Activated naive CD4-positive, alpha-beta T cell treated with Interleukin-2 at 50 U/mL for 16 hours (primary cell): Measurements from ENCODE around the gene CDC20B.
"Not testable (repeated sequence)": the region's sequence is repeated elsewhere in the genome, so short reads cannot be mapped to it uniquely, and the experiment has no call there.

Experiments used
- DNase-seq: peaks from one replicate; pipeline ENCODE4 v3.0.0-alpha.2; 2020

The CDC20B gene

DNA sequence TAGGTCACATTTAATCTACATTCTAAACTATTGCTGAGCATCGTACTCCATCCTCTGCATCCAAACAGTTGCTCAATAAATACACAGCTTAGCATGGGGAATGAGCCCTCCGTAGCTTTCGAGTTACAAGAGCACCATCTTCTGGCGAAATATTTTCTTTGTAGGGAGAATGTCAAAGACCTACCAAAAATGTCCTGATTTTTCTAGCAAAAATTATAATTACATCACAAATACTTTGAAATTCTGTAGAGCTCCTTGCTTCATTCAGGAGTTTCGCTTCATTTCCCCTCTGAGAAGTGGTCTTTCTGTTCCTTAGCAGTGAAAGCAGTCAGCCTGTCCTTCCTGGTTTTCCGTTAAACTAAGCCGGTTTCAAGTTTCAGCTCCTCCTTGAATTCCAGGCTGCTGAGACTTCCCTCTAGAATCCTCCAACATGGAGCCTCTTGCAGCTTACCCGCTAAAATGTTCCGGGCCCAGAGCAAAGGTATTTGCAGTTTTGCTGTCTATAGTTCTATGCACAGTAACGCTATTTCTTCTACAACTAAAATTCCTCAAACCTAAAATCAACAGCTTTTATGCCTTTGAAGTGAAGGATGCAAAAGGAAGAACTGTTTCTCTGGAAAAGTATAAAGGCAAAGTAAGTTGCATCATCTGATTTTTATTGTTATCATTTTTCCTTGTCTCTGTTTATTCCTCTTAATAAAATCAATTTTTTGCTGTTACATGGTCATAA, 13.0 kb downstream of the CDC20B start, which contains the start of gene GPX8:
GPX8 (plus strand) TSS at position 409 of the 730 bp plus-strand sequence; CDS start at position 431, 22 bp downstream.
- DNase-seq: no peak

DNA sequence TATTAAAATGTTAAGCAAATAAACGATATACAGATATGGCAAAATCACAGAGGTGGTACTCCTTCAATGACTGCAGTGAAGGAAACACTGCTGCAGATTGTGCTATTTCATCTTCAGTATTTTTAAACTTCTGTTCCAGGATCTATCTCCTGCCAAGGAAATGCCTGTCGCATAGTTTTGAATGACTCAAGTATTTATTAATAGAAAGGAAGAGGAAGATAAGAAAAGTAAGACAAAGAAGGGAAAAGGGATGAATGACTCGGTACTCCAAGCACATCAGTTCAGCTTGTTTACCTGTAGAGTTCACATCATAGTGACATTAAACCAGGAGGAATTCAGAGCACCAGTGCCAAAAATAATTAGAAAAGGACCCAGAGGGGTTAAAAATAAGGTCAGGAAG, 18.1 kb downstream of the CDC20B start:
- DNase-seq: no peak

DNA sequence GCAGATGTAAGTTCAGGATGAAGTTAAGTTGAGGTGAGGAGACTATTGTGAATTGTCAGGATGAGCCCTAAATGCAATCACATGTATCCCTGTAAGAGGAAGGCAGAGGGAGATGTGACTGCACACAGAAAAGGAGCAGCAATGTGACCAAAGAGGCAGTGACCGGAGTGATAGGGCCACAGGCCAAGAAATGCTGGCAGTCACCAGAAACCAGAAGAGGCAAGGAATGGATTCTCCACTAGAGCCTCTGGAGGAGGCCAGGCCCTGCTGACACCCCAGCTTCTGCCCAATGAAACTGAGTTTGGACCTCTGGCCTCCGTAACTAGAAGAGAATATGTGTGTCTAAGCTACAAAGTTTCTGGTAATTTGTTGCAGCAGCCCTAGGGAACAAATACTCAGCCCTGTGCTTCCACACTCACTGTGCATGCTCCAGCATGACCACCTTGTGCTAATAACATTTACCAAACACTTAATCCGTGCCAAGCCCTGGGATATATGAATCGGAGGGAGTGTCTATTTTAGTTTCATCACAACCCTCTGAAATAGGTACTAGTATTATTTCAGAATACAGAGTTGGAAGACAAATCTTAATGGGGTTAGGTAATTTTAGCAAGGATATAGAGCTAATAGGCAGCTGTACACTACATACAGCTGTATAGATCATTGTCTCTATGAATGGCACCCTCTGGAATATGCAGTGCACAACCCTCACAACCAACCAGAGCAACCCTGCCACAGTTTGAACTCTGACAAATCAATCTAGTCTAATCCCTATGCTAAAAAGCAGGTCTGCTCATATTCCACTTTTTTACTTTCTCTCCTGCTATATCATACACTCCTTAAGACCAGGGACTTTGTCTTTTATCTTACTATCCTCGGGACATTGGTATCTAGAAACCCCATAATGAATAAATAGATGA, 20.8 kb downstream of the CDC20B start:
- no peak for DNase-seq

DNA sequence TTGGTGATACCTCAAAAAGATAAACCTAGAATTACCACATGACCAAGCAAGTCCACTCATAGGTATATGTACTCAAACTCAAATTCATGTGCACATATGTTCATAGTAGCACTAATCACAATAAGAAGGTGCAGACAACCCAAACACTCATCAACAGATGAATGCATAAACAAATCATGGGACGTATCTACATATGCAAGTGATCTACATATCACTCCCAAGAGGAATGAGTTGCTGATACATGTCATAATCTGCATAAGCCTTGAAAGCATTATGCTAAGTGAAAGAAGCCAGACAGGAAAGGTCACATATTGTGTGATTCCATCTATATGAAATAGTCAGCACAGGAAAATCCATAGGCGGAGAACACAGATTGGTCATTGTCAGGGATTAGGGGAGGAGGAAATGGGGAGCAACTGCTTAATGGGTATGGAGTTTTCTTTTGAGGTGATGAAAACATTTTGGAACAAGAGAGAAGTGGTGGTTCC, 23.6 kb downstream of the CDC20B start:
- no peak for DNase-seq

DNA sequence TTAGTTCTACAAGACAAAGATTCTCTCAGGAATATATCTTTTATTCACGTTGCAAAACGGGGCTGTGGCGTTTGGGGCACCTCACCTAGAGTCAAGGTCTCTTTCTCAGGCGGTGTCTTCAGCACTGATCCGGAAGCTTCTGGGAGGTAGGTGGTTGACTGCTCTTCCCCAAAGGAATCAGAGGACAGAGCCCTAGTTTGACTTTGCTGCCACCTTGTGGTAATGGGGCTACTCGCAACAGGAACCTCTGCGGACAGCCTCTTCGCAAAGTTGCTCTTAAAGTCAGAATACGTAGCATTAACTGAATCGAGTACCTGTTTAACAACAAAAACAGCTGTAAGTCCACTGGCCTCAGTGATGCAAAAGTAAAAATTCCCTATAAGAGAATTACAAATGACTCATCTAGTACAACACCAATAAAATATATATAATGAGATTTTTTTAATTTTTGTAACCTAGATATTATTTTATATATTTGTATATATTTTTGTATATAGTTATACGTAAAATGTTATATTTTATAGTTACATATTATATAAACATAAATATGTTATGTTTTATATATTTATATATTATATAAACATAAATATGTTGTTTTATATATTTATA, 26.3 kb downstream of the CDC20B start:
- DNase-seq: peak; percentile 83

DNA sequence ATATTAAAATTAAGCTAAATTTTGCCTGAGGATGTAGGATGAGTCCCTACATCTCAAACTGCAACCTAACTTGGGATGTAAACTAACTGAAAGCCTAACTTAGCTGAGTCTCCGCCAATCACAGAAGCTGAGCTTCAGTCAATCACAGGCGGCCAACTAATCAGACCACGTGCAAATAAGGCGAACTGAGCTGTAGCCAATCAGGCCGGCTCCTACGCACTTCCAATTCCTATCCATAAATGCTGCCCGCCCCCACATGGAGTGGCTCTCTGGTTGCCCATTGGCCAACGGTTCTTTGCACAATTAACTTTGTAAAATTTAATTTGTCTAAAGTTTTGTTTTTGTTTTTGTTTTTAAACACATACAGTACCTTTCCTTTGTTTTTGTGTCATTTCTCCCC, 26.9 kb downstream of the CDC20B start:
- DNase-seq: no peak

DNA sequence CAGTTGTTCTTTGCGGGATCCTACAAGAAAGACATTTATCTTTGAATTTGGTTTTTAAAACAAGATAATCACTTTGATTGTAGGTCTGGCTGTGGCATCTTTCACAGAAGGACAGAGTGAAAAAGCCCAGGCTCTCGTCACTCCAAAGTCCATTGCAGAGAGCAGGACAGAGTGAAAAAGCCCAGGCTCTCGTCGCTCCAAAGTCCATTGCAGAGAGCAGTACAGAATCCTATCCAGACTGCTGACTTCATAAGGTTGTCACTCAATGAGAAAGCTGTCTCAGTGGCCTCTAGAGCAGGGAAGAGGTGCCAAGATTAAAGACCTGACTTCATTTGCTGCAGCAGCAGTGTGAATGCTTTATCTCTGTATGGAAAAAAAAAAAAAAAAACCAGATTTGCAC, 29.4 kb downstream of the CDC20B start:
- DNase-seq: no peak

DNA sequence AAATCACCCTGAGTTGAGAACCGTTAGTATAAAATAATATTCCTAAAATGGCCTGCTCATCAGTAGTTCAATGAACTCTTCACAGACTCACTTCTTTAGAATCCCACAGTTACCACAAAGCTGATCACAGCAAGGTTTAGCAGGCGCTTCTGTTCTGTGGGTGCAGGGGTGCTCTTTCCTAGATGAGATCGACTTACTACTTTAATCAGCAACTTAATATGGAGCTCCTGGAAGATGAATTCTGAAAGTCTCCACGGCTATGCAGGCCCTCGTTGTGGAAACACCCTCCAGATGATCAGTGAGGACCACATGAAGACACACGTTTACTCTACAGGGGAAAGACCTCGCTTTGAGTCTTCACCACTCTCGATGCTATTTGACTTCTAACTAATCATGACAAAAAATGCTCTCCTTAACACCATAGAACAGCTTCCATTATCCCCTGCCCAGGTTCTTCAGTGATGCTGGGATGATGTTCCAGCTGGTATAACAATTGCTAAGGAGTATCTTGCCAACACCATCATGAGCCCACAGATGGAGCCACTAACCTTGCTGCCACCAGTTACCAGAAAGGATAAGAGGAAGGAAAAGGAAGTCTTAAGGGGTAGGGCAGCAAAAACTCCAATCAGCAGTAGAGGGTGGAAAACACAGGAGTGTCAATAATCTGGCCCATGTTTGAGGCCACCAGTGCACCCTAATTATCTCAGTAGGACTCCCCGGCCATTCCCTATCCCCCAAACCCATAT, 30.9 kb downstream of the CDC20B start:
- no peak for DNase-seq

DNA sequence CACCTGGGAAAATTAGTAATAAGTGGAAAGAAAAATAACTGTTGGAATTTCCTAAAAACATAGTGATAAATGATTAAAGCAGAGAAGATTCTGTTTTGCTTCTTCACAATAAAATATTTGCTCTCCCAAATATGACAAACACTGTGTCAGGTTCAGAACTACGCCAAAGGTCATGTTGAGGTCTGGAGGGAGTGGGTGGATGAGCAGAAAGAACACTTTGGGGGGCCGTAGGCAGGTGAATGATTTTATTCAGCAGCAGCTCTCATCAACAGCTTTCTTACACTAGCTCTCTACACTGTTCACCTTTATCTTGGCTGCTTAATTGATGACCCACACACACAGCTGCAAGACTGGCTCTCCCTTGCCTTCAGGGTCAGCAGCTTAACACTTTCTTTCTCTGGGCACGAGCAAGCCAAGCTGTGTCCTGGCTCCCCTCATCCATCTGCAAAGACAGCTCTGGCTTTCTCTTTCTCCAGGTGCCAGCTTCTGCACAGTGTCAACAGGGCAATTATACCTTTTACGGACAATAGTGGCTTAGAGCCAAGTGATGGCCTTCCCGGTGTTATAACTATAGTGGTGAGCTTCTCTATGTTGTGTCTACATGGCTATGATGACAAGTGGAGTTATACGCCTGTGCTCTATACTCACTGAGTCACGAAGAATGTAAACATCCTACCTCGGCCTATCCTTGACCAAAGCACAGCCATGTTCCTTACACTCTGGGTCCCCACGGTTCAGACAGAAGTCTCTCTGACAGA, 31.9 kb downstream of the CDC20B start:
- DNase-seq: no peak

DNA sequence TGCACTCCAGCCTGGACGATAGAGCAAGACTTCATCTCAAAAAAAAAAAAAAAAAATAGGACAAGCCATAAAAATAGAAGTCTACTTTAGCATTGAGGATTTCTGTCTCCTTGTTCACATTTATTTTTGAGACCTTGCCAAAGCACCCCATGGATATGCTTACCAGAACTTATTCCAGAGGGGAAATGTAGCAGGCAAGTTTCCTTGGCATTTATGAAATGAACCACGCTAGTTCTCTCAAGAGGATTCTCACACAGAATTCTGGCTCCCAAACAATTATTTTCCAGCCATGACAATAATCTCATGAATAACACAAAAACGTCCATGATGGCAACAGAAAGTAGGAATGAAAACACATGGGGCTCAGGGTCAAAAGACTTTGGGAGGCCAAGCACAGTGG, 36.5 kb downstream of the CDC20B start:
- no peak for DNase-seq

DNA sequence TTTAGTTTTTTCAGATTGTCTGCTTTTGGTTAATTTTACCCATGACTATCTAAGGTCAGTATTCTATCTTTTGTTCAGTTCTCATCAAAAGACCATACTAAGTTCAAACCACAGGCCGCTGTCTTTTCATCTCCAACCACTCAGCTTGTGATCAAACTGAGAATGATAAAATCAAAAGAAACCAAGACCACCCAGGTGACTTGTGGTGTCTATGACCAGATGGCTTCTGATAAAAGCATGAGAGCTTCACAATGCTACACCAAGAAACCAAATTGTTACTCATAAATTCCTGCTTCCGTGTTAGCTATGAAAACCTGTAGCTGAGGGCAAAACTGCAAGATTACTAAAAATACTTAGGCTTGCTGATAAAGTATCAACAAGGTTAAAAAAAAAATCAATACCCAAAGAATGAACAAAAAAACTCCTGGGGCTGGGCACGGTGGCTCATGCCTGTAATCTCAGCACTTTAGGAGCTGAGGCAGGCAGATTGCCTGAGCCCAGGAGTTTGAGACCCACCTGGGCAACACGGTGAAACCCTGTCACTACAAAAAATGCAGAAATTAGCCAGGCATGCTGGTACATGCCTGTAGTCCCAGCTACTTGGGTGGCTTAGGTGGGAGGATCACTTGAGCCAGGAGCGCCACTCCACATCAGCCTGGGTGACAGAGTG, 38.8 kb downstream of the CDC20B start:
- no peak for DNase-seq

DNA sequence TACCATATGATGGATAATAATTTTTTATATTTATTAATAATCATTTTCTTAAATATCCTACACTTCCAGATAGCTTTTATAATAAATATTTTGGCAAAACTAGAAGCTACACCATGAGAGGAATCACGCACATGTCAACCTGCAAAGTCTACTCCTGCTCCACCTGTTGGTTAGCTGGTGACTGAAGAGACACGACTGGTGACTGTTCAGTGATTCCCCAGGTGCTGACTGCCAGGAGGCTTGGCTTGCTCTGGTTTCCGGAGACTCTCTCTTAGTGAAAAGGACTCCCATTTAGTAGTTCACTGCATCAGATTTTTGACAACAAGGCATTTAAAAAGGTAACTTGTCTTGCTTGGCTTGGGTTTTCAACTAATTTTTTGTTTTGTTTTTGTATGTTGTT, 49.6 kb downstream of the CDC20B start:
- DNase-seq: no peak

DNA sequence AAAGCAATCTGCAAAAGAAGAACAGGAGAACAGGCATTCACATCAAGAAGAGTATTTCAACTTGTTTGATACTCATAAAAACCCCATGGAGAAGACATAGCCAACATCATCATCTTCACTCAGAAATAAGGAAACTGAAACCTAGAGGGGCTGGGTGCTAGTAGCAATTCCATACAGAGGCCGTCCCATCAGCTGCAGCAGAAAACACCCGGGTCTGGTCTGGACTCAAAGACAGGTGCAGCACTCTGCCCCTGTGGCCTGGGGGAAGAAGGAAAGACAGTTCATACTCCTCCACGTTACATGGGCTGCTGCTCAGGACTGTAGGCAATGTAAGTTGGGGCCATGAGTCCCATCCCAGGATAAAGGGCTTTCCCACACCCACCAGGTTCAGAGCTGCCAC, 58.9 kb downstream of the CDC20B start:
- no peak for DNase-seq

DNA sequence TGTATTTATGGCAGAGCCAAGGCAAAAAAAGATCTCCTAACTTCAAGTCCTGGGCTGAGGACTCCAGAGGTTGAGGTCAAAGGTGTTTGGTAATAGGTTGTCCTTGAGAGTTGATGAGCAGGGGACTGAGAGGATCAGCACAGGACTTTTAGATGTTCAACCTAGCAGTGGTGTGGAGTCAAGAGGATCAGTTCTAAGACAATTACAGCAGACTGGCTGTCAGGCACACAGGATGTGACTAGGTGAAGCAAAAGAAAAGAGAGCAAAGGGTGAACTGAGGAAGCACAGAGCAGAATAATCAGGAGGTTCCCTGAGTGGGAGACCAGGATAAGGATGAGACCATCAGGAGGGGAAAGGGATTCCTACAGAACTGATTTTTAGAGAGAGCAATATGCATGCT, 59.6 kb downstream of the CDC20B start:
- DNase-seq: no peak

DNA sequence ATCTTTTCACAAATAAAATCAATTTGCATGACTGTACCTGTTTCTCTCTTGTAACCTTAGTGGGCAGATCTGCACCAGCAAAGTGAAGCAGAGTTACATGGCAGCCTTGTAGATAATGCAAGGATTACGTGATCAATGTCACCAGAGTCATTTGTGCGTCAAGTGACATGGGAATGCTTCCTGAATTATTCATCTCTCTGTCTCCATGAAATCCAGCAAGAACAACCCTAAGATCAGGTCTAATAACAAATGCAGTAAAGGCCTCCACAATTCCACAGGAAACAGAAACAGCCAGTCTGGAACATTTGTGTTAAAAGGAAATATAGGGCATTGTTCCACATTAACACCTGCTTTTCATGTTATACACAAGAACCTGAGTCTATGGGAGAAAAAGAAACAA, 62.8 kb downstream of the CDC20B start:
- no peak for DNase-seq

DNA sequence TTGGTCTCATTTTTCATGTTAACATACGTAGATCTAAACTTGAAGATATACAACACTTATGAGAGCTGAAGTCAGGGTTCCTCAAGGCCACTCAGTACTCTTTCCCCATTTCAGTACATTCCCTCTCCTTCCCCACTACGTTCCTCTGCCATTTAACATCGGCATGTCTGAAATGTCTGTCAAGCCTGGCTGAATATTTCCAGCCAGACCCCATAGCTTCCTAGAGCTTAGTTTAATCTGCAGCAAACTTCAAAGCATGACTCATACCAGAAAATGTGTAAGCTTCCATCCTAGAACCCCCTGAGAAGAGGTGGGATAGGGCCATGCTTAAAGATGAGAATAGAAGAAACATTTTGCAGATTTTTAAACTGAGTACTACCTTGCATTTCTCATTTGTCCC, 64.3 kb downstream of the CDC20B start:
- DNase-seq: no peak

DNA sequence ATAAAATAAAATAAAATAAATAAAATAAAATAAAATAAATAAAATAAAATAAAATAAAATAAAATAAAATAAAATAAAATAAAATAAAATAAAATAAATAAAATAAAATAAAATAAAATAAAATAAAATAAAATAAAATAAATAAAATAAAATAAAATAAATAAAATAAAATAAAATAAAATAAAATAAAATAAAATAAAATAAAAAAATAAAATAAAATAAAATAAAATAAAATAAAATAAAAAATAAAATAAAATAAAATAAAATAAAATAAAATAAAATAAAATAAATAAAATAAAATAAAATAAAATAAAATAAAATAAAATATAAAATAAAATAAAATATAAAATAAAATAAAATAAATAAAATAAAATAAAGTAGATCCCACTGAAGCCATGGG, 67.0 kb downstream of the CDC20B start:
- not testable (repeated sequence) for DNase-seq

DNA sequence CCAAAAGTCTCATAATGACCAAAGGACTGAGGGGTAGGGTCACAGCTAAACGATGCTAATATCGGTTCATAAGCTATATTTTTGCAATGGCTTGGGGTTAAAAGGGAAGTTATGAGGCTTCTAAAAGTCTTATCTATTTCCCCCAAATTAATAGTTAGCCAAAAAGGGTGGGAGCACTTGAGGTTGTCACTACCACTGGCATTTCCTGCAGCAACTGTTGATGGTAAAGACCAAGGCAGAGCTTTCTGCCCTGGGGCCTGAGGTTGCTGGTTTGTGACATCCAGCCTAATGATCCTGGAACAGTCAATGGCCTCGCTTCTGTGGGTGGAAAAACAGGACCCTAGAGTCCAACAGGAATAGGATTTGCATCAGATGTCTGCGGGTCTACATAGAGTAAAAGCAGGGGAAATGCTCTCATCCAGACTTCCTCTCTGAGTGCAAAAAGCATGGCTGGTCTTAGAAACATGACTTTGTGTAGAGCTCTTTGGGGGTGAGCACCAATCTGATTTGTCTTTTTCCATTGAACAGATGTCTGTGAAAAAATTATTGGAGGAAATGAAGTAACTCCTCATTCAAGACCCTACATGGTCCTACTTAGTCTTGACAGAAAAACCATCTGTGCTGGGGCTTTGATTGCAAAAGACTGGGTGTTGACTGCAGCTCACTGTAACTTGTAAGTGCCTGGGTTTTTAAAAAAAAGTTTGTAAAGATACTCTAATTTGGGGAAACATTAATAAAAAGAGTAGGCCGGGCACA, 67.9 kb downstream of the CDC20B start:
- DNase-seq: no peak

DNA sequence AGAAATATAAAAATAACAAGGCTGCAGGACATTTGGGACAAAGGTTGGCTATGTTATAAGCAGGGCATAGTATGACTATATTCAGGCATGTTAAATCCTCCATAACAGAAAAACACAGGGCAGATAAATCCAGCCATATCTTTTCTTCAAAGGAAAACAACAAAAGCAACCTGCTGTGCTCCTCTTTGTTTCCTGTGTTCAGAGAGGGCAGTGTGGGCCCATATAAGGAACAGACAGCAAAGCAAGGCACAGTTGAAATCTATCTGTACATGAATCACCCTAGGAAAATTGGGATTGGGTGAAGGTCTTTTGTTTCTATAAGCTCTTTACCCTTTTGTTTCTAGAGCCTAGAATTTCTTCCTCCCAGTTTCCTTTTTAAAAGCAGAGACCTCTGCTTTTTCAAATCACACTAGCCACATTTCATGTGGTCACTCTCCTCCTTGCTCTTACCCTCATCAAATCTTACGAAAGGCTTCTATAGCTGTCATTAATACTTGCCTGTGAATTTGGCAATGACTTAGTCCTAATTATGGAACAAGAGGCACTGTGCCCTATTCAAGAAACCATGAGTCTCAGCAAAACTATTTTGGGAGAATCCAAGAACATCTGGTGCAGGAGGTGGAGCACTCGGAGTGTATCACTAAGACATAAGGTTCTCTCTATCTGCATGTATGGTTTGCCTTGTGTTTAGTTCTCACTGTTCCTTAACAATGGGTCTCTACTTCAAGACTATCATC, 68.8 kb downstream of the CDC20B start:
- DNase-seq: no peak

DNA sequence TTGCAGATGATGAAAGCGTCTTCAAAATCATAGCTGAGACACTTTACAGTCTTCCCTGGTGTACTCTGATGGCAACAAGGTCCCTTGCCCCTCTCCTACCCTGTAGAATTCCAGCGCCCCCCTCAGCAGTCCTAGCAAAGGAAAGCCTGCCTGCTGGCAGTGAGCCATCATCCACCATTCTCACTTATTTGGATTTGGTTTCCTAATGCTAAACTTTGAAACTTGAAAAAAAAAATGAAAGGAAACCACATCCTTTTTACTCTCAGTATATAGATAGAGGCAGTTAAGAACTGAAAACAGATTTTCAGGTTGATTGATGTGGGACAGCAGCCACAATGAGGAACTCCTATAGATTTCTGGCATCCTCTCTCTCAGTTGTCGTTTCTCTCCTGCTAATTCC, 70.6 kb downstream of the CDC20B start, which contains the start of gene GZMA:
GZMA (plus strand) TSS at position 299 of the 400 bp plus-strand sequence; CDS start at position 336, 37 bp downstream.
- DNase-seq: peak; percentile 11
